IMR-90 (cell line): ENCODE data around the gene LOC101059915.

Experiments
- ATAC-seq: fragments of 200-7000 bp; cut with Tn5 transposase; 2 replicates; pipeline ENCODE4 v1.9.1; 2020; ENCODE audit warnings: low read depth, mild to moderate bottlenecking, moderate library complexity
- BruUV-seq: library from RNA; stranded (reverse); fragments of 400-500 nt; replicated peaks from 2 replicates; lab custom pipeline; 2021; lab: Mats Ljungman, UMichigan
- CTCF ChIA-PET: fragments of 300-600 bp; formaldehyde crosslinking; extraction: SDS; loops from one replicate; lab custom pipeline; 2021; ENCODE audit warnings: antibody characterized with exemption; lab: Yijun Ruan, JAX
- POLR2A ChIA-PET: fragments of 300-600 bp; sonication (Branson Sonifier 250); formaldehyde crosslinking; loops from one replicate; lab custom pipeline; 2022; ENCODE audit warnings: antibody characterized with exemption; ENCODE audit not compliant: unreplicated experiment; lab: Charles Lee
- DNase-seq: peaks from one replicate; pipeline ENCODE4 v3.0.0; 2013
- H2AFZ ChIP-seq: replicated peaks from 2 replicates; pipeline ENCODE3; 2013; ENCODE audit warnings: low read length, mild to moderate bottlenecking; ENCODE audit not compliant: poor library complexity
- H2AK5ac ChIP-seq: 2 replicates; pipeline ENCODE4 v1.6.1; 2013; ENCODE audit warnings: low read depth, low read length, inconsistent platforms
- H2AK9ac ChIP-seq: replicated peaks from 2 replicates; pipeline ENCODE3; 2013; ENCODE audit warnings: mild to moderate bottlenecking, low read depth, low read length, moderate library complexity; ENCODE audit not compliant: poor library complexity
- H2BK120ac ChIP-seq: 2 replicates; pipeline ENCODE4 v1.6.1; 2013; ENCODE audit warnings: low read depth, low read length, inconsistent platforms
- H2BK15ac ChIP-seq: 3 replicates; pipeline ENCODE4 v1.6.1; 2013; ENCODE audit warnings: low read depth, low read length, inconsistent platforms
- H2BK20ac ChIP-seq: 2 replicates; pipeline ENCODE4 v1.6.1; 2013; ENCODE audit warnings: low read depth, mild to moderate bottlenecking, inconsistent platforms, low read length, moderate library complexity
- H2BK5ac ChIP-seq: 2 replicates; pipeline ENCODE4 v1.6.1; 2013; ENCODE audit warnings: mild to moderate bottlenecking, low read depth, low read length, inconsistent platforms; ENCODE audit not compliant: poor library complexity, severe bottlenecking
- H3K14ac ChIP-seq: replicated peaks from 2 replicates; pipeline ENCODE4 v1.6.1; 2013; ENCODE audit warnings: low read depth, low read length, inconsistent platforms
- H3K18ac ChIP-seq: 2 replicates; pipeline ENCODE4 v1.6.1; 2013; ENCODE audit warnings: low read depth, low read length, control low read depth
- H3K23ac ChIP-seq: 2 replicates; pipeline ENCODE4 v1.6.1; 2013; ENCODE audit warnings: low read depth, low read length, inconsistent platforms
- H3K27ac ChIP-seq: 2 replicates; pipeline ENCODE4 v1.5.1; 2013; ENCODE audit warnings: mild to moderate bottlenecking, control low read depth, low read length; ENCODE audit not compliant: insufficient read depth
- H3K27me3 ChIP-seq: 2 replicates; pipeline ENCODE4 v1.6.1; 2013; ENCODE audit warnings: low read length; ENCODE audit not compliant: control insufficient read depth, insufficient read depth
- H3K36me3 ChIP-seq: 2 replicates; pipeline ENCODE4 v1.6.1; 2013; ENCODE audit warnings: low read length, mixed read lengths; ENCODE audit not compliant: control insufficient read depth, insufficient read depth
- H3K4ac ChIP-seq: 2 replicates; pipeline ENCODE4 v1.6.1; 2013; ENCODE audit warnings: low read depth, low read length, inconsistent platforms
- H3K4me1 ChIP-seq: 2 replicates; pipeline ENCODE4 v1.6.1; 2013; ENCODE audit warnings: low read length, mixed read lengths; ENCODE audit not compliant: control insufficient read depth, insufficient read depth
- H3K4me2 ChIP-seq: 2 replicates; pipeline ENCODE4 v1.6.1; 2013; ENCODE audit warnings: low read depth, mild to moderate bottlenecking, control low read depth, low read length, moderate library complexity
- H3K4me3 ChIP-seq: 2 replicates; pipeline ENCODE4 v1.5.1; 2013; ENCODE audit warnings: low read depth, mild to moderate bottlenecking, control low read depth, low read length, moderate library complexity; ENCODE audit not compliant: insufficient read depth
- H3K56ac ChIP-seq: 2 replicates; pipeline ENCODE4 v1.6.1; 2013; ENCODE audit warnings: low read length, inconsistent platforms; ENCODE audit not compliant: insufficient read depth; ENCODE audit errors: extremely low read depth
- H3K79me1 ChIP-seq, 2 experiments: 2 replicates each; pipeline ENCODE4 v1.6.1; 2013; ENCODE audit warnings: low read length in 2 of 2, inconsistent platforms in 1 of 2, low read depth in 1 of 2
- H3K9ac ChIP-seq: 2 replicates; pipeline ENCODE4 v1.6.1; 2013; ENCODE audit warnings: low read depth, low read length, control low read depth
- H3K9me1 ChIP-seq: 2 replicates; pipeline ENCODE4 v1.6.1; 2013; ENCODE audit warnings: low read length, inconsistent platforms; ENCODE audit not compliant: insufficient read depth
- H3K9me3 ChIP-seq: 2 replicates; pipeline ENCODE4 v1.6.1; 2013; ENCODE audit warnings: low read length; ENCODE audit not compliant: control insufficient read depth, insufficient read depth
- H4K20me1 ChIP-seq: 2 replicates; pipeline ENCODE4 v1.6.1; 2013; ENCODE audit warnings: low read length, inconsistent platforms; ENCODE audit not compliant: insufficient read depth
- H4K5ac ChIP-seq: 2 replicates; pipeline ENCODE4 v1.6.1; 2013; ENCODE audit warnings: mild to moderate bottlenecking, low read depth, low read length, control low read depth
- H4K8ac ChIP-seq, 2 experiments: 2 replicates each; pipeline ENCODE4 v1.6.1; 2013; ENCODE audit warnings: low read depth in 2 of 2, low read length in 2 of 2, control low read depth in 1 of 2, inconsistent platforms in 1 of 2
- H4K91ac ChIP-seq: 2 replicates; pipeline ENCODE4 v1.6.1; 2013; ENCODE audit warnings: low read depth, low read length, inconsistent platforms; ENCODE audit not compliant: insufficient read depth
- BHLHE40 ChIP-seq: fragments of 150-350 bp; IDR thresholded peaks from 2 replicates; pipeline ENCODE4 v1.6.1; 2016; ENCODE audit warnings: mild to moderate bottlenecking, low read depth, low read length
- CEBPB ChIP-seq: IDR thresholded peaks from 2 replicates; pipeline ENCODE4 v1.6.1; 2012; ENCODE audit warnings: low read depth, low read length, improper control_type of control experiment
- CHD1 ChIP-seq: IDR thresholded peaks from 2 replicates; pipeline ENCODE4 v1.6.1; 2012; ENCODE audit warnings: low read depth, low read length, improper control_type of control experiment
- CTCF ChIP-seq: conservative IDR thresholded peaks from 2 replicates; pipeline ENCODE4 v1.5.1; 2012; ENCODE audit warnings: mild to moderate bottlenecking, low read depth, low read length, improper control_type of control experiment
- FOS ChIP-seq: fragments of 150-350 bp; IDR thresholded peaks from 2 replicates; pipeline ENCODE4 v1.6.1; 2016; ENCODE audit warnings: low read depth, low read length
- MAFK ChIP-seq: IDR thresholded peaks from 2 replicates; pipeline ENCODE4 v1.6.1; 2012; ENCODE audit warnings: low read depth, low read length, improper control_type of control experiment
- MAZ ChIP-seq: IDR thresholded peaks from 2 replicates; pipeline ENCODE4 v1.6.1; 2012; ENCODE audit warnings: low read depth, mild to moderate bottlenecking, low read length, improper control_type of control experiment, moderate library complexity, borderline replicate concordance
- MXI1 ChIP-seq: IDR thresholded peaks from 2 replicates; pipeline ENCODE4 v1.6.1; 2012; ENCODE audit warnings: low read depth, mild to moderate bottlenecking, low read length, moderate library complexity, borderline replicate concordance
- NFE2L2 ChIP-seq: fragments of 150-350 bp; IDR thresholded peaks from 2 replicates; pipeline ENCODE4 v1.6.1; 2016; ENCODE audit warnings: low read depth, mild to moderate bottlenecking, low read length
- POLR2A ChIP-seq: IDR thresholded peaks from 2 replicates; pipeline ENCODE4 v1.6.1; 2012; ENCODE audit warnings: mild to moderate bottlenecking, low read depth, low read length
- RAD21 ChIP-seq: IDR thresholded peaks from 2 replicates; pipeline ENCODE4 v1.6.1; 2012; ENCODE audit warnings: low read length, improper control_type of control experiment
- RCOR1 ChIP-seq: IDR thresholded peaks from 2 replicates; pipeline ENCODE4 v1.6.1; 2012; ENCODE audit warnings: mild to moderate bottlenecking, low read length, improper control_type of control experiment; ENCODE audit not compliant: insufficient replicate concordance
- RFX5 ChIP-seq: IDR thresholded peaks from 2 replicates; pipeline ENCODE4 v1.8.0; 2012; ENCODE audit warnings: low read depth, mild to moderate bottlenecking, low read length, moderate library complexity
- SMC3 ChIP-seq: fragments of 150-350 bp; IDR thresholded peaks from 2 replicates; pipeline ENCODE4 v1.6.1; 2016; ENCODE audit warnings: low read depth, mild to moderate bottlenecking, antibody characterized with exemption, low read length, moderate library complexity
- WGBS, 2 experiments: methylation state at CpG; one replicate each; pipeline versions ENCODE4 v1.1.5 to v1.1.7; 2013; ENCODE audit warnings: missing lambda C conversion rate in 2 of 2; ENCODE audit not compliant: insufficient read length in 1 of 2; ENCODE audit errors: extremely low coverage in 2 of 2; 5-methylcytosine and 5-hydroxymethylcytosine counted together
- dilution Hi-C: fragments of 300-500 bp; cut with HindIII; formaldehyde crosslinking; loops from one replicate; pipeline ENCODE4 v1.14.3; 2018; ENCODE audit warnings: low sequenced_read_pairs; ENCODE audit not compliant: unreplicated experiment
- in situ Hi-C: fragments of 300-500 bp; cut with MboI; formaldehyde crosslinking; loops from 3 replicates; pipeline ENCODE4 v1.14.3; 2019; ENCODE audit warnings: low sequenced_read_pairs, inconsistent platforms, mixed read lengths
- intact Hi-C: fragments of 100-400 bp; cut with micrococcal nuclease; formaldehyde crosslinking; loops from 2 replicates; pipeline ENCODE4 v1.10.0; 2022
- TF ChIP-seq, protein P1 (sequence below): fragments of 150-350 bp; IDR thresholded peaks from 2 replicates; pipeline ENCODE4 v1.6.1; 2016; ENCODE audit warnings: low read depth, mild to moderate bottlenecking, low read length, moderate library complexity, borderline replicate concordance
- TF ChIP-seq, protein P2 (sequence below): fragments of 150-350 bp; IDR thresholded peaks from 2 replicates; pipeline ENCODE4 v1.6.1; 2017; ENCODE audit warnings: mild to moderate bottlenecking, antibody characterized with exemption, low read length, low read depth

LOC101059915 gene

GRCh38 chrX:71652405-71652804 lies 14.9 kb upstream of the LOC101059915 start:
- Histone ChIP-seq H3K4me3 (no peak overlapping the region), H3K9ac (no peak overlapping the region), H2BK120ac (no peak overlapping the region), H2AFZ (no peak overlapping the region), H3K4me2 (no peak overlapping the region), H3K36me3 (no peaks in the 10 kb centered on the region), H3K9me1 (no peaks in the 10 kb centered on the region), H4K91ac (no peak overlapping the region), H4K20me1 (no peaks in the 10 kb centered on the region), H3K23ac (no peak overlapping the region), H4K5ac (no peak overlapping the region), H3K14ac (no peak overlapping the region), H3K9me3 (no peaks in the 10 kb centered on the region), H3K27ac (no peak overlapping the region), H2BK15ac (no peak overlapping the region), H2AK5ac (no peak overlapping the region), H3K79me1 (no peaks in the 10 kb centered on the region), H3K18ac (no peak overlapping the region), H3K4ac (no peak overlapping the region), H2AK9ac (no peak overlapping the region), H2BK20ac (no peak overlapping the region), H3K4me1 (no peaks in the 10 kb centered on the region), H3K56ac (no peak overlapping the region), H4K8ac (no peak overlapping the region), H2BK5ac (no peak overlapping the region), H3K27me3 (peaks cover 5% of the 10 kb centered on the region)
- in situ Hi-C loops (loop anchor here (25.0 kb wide), 1 partner anchor 210 kb away; no protein-coding TSS in a partner anchor), dilution Hi-C loops (no loop called here), intact Hi-C loops (loop anchor here (5.0 kb wide), 1 partner anchor 120 kb away; the partner anchor contains the start of gene OGT)
- TF ChIP-seq RFX5 (no peak), POLR2A (no peak), CTCF (peak; percentile 65), RCOR1 (no peak), CEBPB (no peak), FOS (no peak), BHLHE40 (no peak), MXI1 (no peak), MAZ (no peak), CHD1 (no peak), SMC3 (peak; percentile 45), MAFK (no peak), NFE2L2 (no peak), RAD21 (peak; percentile 69)
- TF ChIP-seq, protein P1, sequence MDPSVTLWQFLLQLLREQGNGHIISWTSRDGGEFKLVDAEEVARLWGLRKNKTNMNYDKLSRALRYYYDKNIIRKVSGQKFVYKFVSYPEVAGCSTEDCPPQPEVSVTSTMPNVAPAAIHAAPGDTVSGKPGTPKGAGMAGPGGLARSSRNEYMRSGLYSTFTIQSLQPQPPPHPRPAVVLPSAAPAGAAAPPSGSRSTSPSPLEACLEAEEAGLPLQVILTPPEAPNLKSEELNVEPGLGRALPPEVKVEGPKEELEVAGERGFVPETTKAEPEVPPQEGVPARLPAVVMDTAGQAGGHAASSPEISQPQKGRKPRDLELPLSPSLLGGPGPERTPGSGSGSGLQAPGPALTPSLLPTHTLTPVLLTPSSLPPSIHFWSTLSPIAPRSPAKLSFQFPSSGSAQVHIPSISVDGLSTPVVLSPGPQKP, result no peak
- TF ChIP-seq, protein P2, sequence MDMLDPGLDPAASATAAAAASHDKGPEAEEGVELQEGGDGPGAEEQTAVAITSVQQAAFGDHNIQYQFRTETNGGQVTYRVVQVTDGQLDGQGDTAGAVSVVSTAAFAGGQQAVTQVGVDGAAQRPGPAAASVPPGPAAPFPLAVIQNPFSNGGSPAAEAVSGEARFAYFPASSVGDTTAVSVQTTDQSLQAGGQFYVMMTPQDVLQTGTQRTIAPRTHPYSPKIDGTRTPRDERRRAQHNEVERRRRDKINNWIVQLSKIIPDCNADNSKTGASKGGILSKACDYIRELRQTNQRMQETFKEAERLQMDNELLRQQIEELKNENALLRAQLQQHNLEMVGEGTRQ, result no peak
- no TSS peak for BruUV-seq
- DNase-seq (peak; percentile 59), ATAC-seq (peak; percentile 91)
- ChIA-PET CTCF (interaction anchor here (0.5 to 0.6 kb wide), 2 partner anchors 172 to 691 kb away, joined by 3 to 6 read pairs; no protein-coding TSS in a partner anchor), POLR2A (no interaction called here)
- no CpG with 5 or more reads among the region's 2 CpGs for WGBS, 2 experiments
